Skeletal muscle cell (primary cell): ENCODE results near the gene RBP7.
A peak's percentile ranks its signal among the peaks of the same experiment; 100 is the strongest.
"Not testable (repeated sequence)": the region's sequence is repeated elsewhere in the genome, so short reads cannot be mapped to it uniquely, and the experiment has no call there.

ENCODE experiments used
- DNase-seq: peaks from one replicate; pipeline ENCODE4 v3.0.0-alpha.2; 2010; ENCODE audit warnings: low read depth
- H3K4me3 ChIP-seq: 2 replicates; pipeline ENCODE4 v1.5.1; 2011; ENCODE audit warnings: low read depth, mild to moderate bottlenecking, control low read depth, low read length, moderate library complexity

RBP7 gene

GRCh38 chr1:9996624-9997582, at the start of gene RBP7:
Gene RBP7 (plus strand): TSS chr1:9997228. CDS start chr1:9997259, 31 bp downstream.
- DNase-seq: no peak
- peak within 1 kb of the TSS; percentile 33 for H3K4me3 ChIP-seq

- no peak for DNase-seq
Observed at GRCh38 chr1:9957726-9958125, 39.3 kb upstream of the RBP7 start.

GRCh38 chr1:9960011-9960410, 37.0 kb upstream of the RBP7 start:
- H3K4me3 ChIP-seq: no peak overlapping the region

More at GRCh38 chr1:9957726-9958125, 39.3 kb upstream of the RBP7 start:
- H3K4me3 ChIP-seq: no peak overlapping the region

GRCh38 chr1:9960706-9961562, 36.1 kb upstream of the RBP7 start:
- no peak for DNase-seq
- no peak overlapping the region for H3K4me3 ChIP-seq

More at GRCh38 chr1:9960011-9960410, 37.0 kb upstream of the RBP7 start:
- no peak for DNase-seq

- DNase-seq: no peak
- no peak overlapping the region for H3K4me3 ChIP-seq
Observed at GRCh38 chr1:9984253-9984652, 12.8 kb upstream of the RBP7 start.

- no peak for DNase-seq
- H3K4me3 ChIP-seq: no peak overlapping the region
Observed at GRCh38 chr1:9985001-9985400, 12.0 kb upstream of the RBP7 start.

GRCh38 chr1:9989773-9990172, 7.3 kb upstream of the RBP7 start:
- no peak for DNase-seq
- H3K4me3 ChIP-seq: no peak overlapping the region

GRCh38 chr1:9990944-9991343, 6.1 kb upstream of the RBP7 start:
- no peak overlapping the region for H3K4me3 ChIP-seq
- DNase-seq: no peak

- DNase-seq: no peak
- H3K4me3 ChIP-seq: no peak overlapping the region
Observed at GRCh38 chr1:9992910-9993309, 4.1 kb upstream of the RBP7 start.

- no peak overlapping the region for H3K4me3 ChIP-seq
- DNase-seq: no peak
Observed at GRCh38 chr1:9993561-9994075, 3.4 kb upstream of the RBP7 start.

- DNase-seq: no peak
- H3K4me3 ChIP-seq: no peak overlapping the region
Observed at GRCh38 chr1:10001016-10001665, 4.1 kb downstream of the RBP7 start.

- H3K4me3 ChIP-seq, DNase-seq: not testable (repeated sequence)
Observed at GRCh38 chr1:10005248-10005647, 8.2 kb downstream of the RBP7 start.

GRCh38 chr1:10007169-10007568, 10.1 kb downstream of the RBP7 start:
- no peak for DNase-seq
- no peak overlapping the region for H3K4me3 ChIP-seq

GRCh38 chr1:10014016-10014415, 17.0 kb downstream of the RBP7 start:
- no peak for DNase-seq
- H3K4me3 ChIP-seq: no peak overlapping the region

- no peak for DNase-seq
Observed at GRCh38 chr1:10019561-10019960, 22.5 kb downstream of the RBP7 start.

GRCh38 chr1:10020086-10020485, 23.1 kb downstream of the RBP7 start:
- DNase-seq: no peak
- no peak overlapping the region for H3K4me3 ChIP-seq

More at GRCh38 chr1:10019561-10019960, 22.5 kb downstream of the RBP7 start:
- H3K4me3 ChIP-seq: no peak overlapping the region

- DNase-seq, H3K4me3 ChIP-seq: not testable (repeated sequence)
Observed at GRCh38 chr1:10020678-10021077, 23.6 kb downstream of the RBP7 start.

GRCh38 chr1:10021992-10022391, 25.0 kb downstream of the RBP7 start:
- not testable (repeated sequence) for H3K4me3 ChIP-seq, DNase-seq

GRCh38 chr1:10022656-10023055, 25.6 kb downstream of the RBP7 start:
- H3K4me3 ChIP-seq: no peak overlapping the region
- no peak for DNase-seq
